Lower leg skin (tissue), 3 donors: ENCODE data around the gene CD200.

Experiments
- POLR2A ChIP-seq, 2 donors: fragments of 450-650 bp; IDR thresholded peaks; one replicate each; pipeline ENCODE4 v1.6.1; 2016 to 2017; ENCODE audit warnings: antibody characterized with exemption in 2 of 2, mild to moderate bottlenecking in 1 of 2, moderate library complexity in 1 of 2
- TF ChIP-seq, protein P1 (sequence below), 3 donors: fragments of 450-650 bp; IDR thresholded peaks; one replicate each; pipeline ENCODE4 v1.5.1; 2016; ENCODE audit warnings: antibody characterized with exemption in 3 of 3, mild to moderate bottlenecking in 3 of 3, moderate library complexity in 2 of 3

DNA sequence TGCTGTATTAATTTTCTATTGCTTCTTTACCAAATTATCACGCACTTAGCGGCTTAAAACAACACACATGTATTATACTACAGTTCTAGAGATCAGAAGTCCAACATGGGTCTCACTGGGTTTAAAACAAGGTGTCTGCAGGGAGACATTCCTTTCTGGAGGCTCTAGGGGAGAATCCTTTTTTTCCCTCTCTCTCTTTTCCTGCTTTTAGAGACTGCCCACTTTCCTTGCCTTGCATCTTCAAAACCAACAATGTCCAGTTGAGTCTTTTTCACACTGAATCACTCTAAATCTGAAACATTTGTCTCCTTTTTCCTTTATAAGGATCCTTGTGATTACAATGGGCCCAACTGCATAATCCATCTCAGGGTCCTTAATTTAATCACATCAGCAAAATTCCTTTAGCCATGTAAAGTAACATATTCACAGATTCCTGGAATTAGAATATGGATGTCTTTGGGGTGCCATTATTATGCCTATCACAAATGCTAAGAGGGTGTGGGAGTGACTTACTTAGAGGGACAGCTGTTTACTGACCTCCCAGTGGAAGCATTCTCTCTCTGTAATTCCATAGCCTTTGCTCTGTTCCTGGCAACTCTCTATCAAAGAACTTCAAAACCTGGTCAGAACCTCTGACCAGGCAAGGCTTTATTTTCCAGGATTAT is 21.8 kb downstream of the CD200 start:
- TF ChIP-seq, protein P1, sequence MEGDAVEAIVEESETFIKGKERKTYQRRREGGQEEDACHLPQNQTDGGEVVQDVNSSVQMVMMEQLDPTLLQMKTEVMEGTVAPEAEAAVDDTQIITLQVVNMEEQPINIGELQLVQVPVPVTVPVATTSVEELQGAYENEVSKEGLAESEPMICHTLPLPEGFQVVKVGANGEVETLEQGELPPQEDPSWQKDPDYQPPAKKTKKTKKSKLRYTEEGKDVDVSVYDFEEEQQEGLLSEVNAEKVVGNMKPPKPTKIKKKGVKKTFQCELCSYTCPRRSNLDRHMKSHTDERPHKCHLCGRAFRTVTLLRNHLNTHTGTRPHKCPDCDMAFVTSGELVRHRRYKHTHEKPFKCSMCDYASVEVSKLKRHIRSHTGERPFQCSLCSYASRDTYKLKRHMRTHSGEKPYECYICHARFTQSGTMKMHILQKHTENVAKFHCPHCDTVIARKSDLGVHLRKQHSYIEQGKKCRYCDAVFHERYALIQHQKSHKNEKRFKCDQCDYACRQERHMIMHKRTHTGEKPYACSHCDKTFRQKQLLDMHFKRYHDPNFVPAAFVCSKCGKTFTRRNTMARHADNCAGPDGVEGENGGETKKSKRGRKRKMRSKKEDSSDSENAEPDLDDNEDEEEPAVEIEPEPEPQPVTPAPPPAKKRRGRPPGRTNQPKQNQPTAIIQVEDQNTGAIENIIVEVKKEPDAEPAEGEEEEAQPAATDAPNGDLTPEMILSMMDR (IDR thresholded peaks at IDR 0.05), result no peak
- no peak for TF ChIP-seq POLR2A (IDR thresholded peaks at IDR 0.05)
